ENCODE data around the gene MRGPRF.

DNA sequence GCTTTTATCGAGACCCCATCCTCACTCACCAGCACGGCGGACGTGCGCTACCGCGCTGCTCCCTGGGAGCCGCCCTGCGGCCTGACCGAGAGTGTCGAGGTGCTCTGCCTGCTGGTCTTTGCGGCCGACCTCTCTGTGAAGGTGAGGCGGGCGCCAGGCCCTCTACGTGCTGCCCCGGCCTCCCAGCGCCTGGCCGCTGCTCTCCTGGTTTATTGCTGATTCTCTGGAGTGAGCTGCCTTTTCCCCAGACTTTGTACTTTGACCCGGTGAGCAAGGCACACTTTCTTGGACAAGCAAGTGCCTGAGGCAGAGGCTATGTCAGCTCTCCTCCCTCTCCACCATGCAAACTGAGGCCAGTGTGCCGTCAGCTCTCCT, 42.2 kb upstream of the MRGPRF start:
- TF ChIP-seq, protein P1, sequence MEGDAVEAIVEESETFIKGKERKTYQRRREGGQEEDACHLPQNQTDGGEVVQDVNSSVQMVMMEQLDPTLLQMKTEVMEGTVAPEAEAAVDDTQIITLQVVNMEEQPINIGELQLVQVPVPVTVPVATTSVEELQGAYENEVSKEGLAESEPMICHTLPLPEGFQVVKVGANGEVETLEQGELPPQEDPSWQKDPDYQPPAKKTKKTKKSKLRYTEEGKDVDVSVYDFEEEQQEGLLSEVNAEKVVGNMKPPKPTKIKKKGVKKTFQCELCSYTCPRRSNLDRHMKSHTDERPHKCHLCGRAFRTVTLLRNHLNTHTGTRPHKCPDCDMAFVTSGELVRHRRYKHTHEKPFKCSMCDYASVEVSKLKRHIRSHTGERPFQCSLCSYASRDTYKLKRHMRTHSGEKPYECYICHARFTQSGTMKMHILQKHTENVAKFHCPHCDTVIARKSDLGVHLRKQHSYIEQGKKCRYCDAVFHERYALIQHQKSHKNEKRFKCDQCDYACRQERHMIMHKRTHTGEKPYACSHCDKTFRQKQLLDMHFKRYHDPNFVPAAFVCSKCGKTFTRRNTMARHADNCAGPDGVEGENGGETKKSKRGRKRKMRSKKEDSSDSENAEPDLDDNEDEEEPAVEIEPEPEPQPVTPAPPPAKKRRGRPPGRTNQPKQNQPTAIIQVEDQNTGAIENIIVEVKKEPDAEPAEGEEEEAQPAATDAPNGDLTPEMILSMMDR (IDR thresholded peaks at IDR 0.05) = no peak
- TF ChIP-seq POLR2A (IDR thresholded peaks at IDR 0.05) = no peak

Measured in lower leg skin (tissue), 3 donors.